DND-41 (cell line): ENCODE data around the gene CTXN1.

ENCODE experiments used
- ATAC-seq: fragments of 200-7000 bp; cut with Tn5 transposase; 3 replicates; pipeline ENCODE4 v1.9.1; 2021; ENCODE audit warnings: low read depth; ENCODE audit not compliant: insufficient read depth
- DNase-seq: peaks from one replicate; pipeline ENCODE4 v3.0.0-alpha.2; 2020
- H2AFZ ChIP-seq: 2 replicates; pipeline ENCODE4 v1.6.0; 2012; ENCODE audit warnings: low read depth, low read length
- H3K27ac ChIP-seq: 2 replicates; pipeline ENCODE4 v1.5.1; 2012; ENCODE audit warnings: low read length, inconsistent platforms
- H3K27me3 ChIP-seq: fragments of 200-600 bp; sonication (generic); 2 replicates; pipeline ENCODE4 v1.6.0; 2012; ENCODE audit warnings: low read length, mild to moderate bottlenecking, inconsistent platforms; ENCODE audit not compliant: insufficient read depth, poor library complexity
- H3K36me3 ChIP-seq: 2 replicates; pipeline ENCODE4 v1.5.1; 2012; ENCODE audit warnings: low read length, inconsistent platforms; ENCODE audit not compliant: insufficient read depth
- H3K4me1 ChIP-seq: 2 replicates; pipeline ENCODE4 v1.5.1; 2012; ENCODE audit warnings: mild to moderate bottlenecking, low read length; ENCODE audit not compliant: insufficient read depth
- H3K4me2 ChIP-seq: 2 replicates; pipeline ENCODE4 v1.6.0; 2012; ENCODE audit warnings: mild to moderate bottlenecking, moderate library complexity, low read length, inconsistent platforms; ENCODE audit not compliant: insufficient read depth
- H3K4me3 ChIP-seq, 2 experiments: fragments of 200-600 bp in 1 of 2; shearing (Covaris generic) in 1 of 2; 2 replicates each; pipeline ENCODE4 v1.5.1; 2012 to 2016; ENCODE audit warnings: inconsistent platforms in 2 of 2, low read length in 2 of 2, mild to moderate bottlenecking in 2 of 2, low read depth in 1 of 2, moderate library complexity in 1 of 2
- H3K79me2 ChIP-seq: 2 replicates; pipeline ENCODE4 v1.6.0; 2012; ENCODE audit warnings: low read length, inconsistent platforms; ENCODE audit not compliant: insufficient read depth
- H3K9ac ChIP-seq: 2 replicates; pipeline ENCODE4 v1.6.0; 2012; ENCODE audit warnings: low read depth, mild to moderate bottlenecking, inconsistent platforms, low read length, moderate library complexity
- H3K9me3 ChIP-seq: 2 replicates; pipeline ENCODE4 v1.5.1; 2012; ENCODE audit warnings: low read length, moderate library complexity, mild to moderate bottlenecking, inconsistent platforms; ENCODE audit not compliant: insufficient read depth, severe bottlenecking
- H4K20me1 ChIP-seq: 2 replicates; pipeline ENCODE4 v1.6.0; 2012; ENCODE audit warnings: low read length; ENCODE audit not compliant: insufficient read depth
- EZH2 ChIP-seq: IDR thresholded peaks from 3 replicates; pipeline ENCODE4 v1.6.1; 2012; ENCODE audit warnings: borderline replicate concordance, low read depth, mild to moderate bottlenecking, moderate library complexity, low read length, inconsistent platforms; ENCODE audit not compliant: severe bottlenecking
- TF ChIP-seq, protein P1 (sequence below): IDR thresholded peaks from 2 replicates; pipeline ENCODE4 v1.5.1; 2012; ENCODE audit warnings: borderline replicate concordance, low read length, moderate library complexity, mild to moderate bottlenecking; ENCODE audit not compliant: poor library complexity, severe bottlenecking; ENCODE audit errors: extremely low read depth

The CTXN1 gene

DNA sequence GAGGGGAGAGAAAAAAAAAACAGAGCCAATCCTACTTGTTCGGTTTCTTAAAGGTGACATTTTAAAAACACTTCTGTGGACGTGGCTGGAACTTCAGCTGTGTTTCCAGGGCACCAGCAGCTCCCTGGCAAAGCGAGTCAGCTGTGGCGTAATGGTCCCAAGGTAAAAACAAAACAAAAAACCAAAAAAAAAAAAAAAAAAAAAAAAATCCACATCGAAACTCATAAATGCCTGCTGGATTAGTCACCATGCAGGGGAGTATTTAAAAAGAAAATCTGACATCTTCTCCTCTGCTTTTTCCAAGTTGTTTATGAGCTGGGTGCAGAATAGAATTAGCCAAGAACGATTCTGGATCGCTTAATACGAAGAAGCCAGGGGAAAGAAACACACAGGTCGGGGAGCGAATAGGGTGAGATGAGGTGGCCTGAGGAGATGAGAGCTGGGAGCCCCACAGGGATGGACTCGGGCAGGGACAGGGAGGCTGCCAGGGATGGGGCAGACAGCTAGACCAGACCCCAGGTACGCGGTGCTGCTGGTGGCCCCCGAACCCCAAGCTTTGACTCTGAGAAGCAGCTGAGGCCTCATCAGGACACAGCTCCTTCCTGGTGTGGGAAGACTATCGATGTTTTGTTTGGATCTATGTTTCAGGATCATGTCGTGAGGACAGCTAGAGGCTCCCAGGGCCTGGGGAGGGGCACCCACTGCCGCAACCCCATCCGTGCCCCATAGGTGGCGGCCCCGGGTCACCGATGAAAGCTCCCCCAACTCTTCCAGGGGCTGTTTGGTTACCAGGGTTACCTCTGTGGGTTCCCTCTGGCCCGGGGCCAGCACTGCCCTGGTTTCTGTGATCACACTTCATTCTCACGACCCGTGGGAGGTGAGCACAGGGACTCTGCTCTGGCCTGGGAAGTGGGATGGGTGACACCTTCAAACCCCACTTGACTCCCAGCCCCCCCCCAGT lies 3.1 kb upstream of the CTXN1 start:
- H3K4me3 ChIP-seq: no peak overlapping the region
- peak; percentile 39 for ATAC-seq

DNA sequence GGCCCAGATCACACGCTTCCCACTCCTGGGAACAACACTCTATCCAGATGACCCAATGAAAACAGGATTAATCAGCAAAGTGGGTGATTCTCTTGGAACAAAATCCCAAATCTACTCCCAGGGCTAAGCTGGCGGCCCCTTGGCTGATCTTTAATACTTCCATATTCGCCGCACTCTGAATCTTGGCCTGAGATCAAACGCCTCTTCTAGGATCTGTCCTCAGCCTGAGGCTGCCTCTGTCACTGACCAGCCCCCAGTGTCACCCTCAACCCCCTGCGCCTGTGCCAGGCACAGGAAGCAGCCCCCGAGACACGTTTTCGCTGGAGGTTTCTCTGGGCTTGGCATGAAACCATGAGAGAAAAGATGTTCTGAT lies 2.4 kb upstream of the CTXN1 start:
- H3K9me3 ChIP-seq: no peaks in the 10 kb centered on the region
- H3K36me3 ChIP-seq: peaks cover 49% of the 10 kb centered on the region
- peaks cover 46% of the 10 kb centered on the region for H4K20me1 ChIP-seq
- H3K4me1 ChIP-seq: peaks cover 18% of the 10 kb centered on the region
- TF ChIP-seq, protein P1, sequence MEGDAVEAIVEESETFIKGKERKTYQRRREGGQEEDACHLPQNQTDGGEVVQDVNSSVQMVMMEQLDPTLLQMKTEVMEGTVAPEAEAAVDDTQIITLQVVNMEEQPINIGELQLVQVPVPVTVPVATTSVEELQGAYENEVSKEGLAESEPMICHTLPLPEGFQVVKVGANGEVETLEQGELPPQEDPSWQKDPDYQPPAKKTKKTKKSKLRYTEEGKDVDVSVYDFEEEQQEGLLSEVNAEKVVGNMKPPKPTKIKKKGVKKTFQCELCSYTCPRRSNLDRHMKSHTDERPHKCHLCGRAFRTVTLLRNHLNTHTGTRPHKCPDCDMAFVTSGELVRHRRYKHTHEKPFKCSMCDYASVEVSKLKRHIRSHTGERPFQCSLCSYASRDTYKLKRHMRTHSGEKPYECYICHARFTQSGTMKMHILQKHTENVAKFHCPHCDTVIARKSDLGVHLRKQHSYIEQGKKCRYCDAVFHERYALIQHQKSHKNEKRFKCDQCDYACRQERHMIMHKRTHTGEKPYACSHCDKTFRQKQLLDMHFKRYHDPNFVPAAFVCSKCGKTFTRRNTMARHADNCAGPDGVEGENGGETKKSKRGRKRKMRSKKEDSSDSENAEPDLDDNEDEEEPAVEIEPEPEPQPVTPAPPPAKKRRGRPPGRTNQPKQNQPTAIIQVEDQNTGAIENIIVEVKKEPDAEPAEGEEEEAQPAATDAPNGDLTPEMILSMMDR: no peak
- no peak for TF ChIP-seq EZH2
- no peak overlapping the region for H3K27ac ChIP-seq
- H3K4me3 ChIP-seq: no peak overlapping the region
- no peak overlapping the region for H3K4me2 ChIP-seq
- no peak for DNase-seq
- no peak overlapping the region for H2AFZ ChIP-seq
- peaks cover 9% of the 10 kb centered on the region for H3K79me2 ChIP-seq
- H3K9ac ChIP-seq: no peak overlapping the region
- no peak for ATAC-seq
- H3K27me3 ChIP-seq: no peaks in the 10 kb centered on the region

More for the DNA sequence above, 3.1 kb upstream of the CTXN1 start:
- H2AFZ ChIP-seq: no peak overlapping the region
- H3K27me3 ChIP-seq: no peaks in the 10 kb centered on the region
- peaks cover 53% of the 10 kb centered on the region for H3K36me3 ChIP-seq
- peaks cover 5% of the 10 kb centered on the region for H3K79me2 ChIP-seq
- DNase-seq: peak; percentile 76
- no peak overlapping the region for H3K27ac ChIP-seq
- H3K9ac ChIP-seq: no peak overlapping the region
- TF ChIP-seq, protein P1: peak; percentile 67
- no peak for TF ChIP-seq EZH2
- no peak overlapping the region for H3K4me2 ChIP-seq
- peaks cover 18% of the 10 kb centered on the region for H3K4me1 ChIP-seq
- no peaks in the 10 kb centered on the region for H3K9me3 ChIP-seq
- H4K20me1 ChIP-seq: peaks cover 41% of the 10 kb centered on the region

DNA sequence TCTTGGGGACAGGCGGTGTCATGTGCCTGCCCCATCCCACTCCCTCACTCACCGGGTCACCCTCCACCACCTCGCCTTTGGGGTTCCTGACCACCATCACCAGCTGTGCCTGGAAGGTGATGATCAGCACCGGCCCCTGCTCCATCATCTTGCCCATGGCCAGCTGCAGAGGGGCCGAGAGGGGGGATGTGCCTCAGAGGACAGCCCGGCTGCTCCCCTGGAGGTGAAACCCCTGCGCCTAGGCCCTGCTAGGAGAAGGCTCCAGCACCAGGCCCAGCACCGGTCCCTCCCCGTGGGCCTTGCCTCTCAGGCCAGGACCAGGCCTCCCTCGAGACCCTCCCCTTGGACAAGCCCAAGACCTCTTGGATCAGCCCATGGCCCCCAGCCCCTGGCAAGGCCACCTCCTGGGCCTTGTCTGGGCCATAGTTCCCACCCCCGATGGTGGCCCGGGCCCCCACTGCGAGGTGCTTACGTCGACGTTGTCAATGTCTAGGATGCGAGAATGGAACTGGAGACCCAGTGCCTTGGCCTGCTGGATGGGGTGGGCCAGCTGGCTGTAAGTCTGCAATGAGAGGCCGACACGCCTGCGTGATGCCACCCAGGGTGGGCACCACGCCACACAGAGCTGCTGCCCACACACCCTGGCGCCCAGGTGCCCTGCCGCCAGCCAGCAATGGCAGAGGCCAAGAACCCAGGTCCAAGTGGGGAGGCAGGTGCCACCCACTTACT lies 1.8 kb upstream of the CTXN1 start:
- Histone ChIP-seq H3K4me2 (no peak overlapping the region), H4K20me1 (peaks cover 47% of the 10 kb centered on the region), H3K4me1 (peaks cover 18% of the 10 kb centered on the region), H3K36me3 (peaks cover 48% of the 10 kb centered on the region), H3K4me3 (no peak overlapping the region), H3K79me2 (peaks cover 9% of the 10 kb centered on the region), H3K27ac (no peak overlapping the region), H3K9ac (no peak overlapping the region), H2AFZ (no peak overlapping the region), H3K9me3 (no peaks in the 10 kb centered on the region), H3K27me3 (no peaks in the 10 kb centered on the region)
- DNase-seq (no peak), ATAC-seq (no peak)
- TF ChIP-seq, protein P1: no peak
- TF ChIP-seq EZH2: no peak
